NCI-H1417 (cell line): Measurements from ENCODE around the gene ADAMTSL1.
A peak's percentile ranks its signal among the peaks of the same experiment; 100 is the strongest.

Experiments used
- DNase-seq, 3 experiments: peaks; one replicate each; lab custom pipeline; 2025; lab: John Stamatoyannopoulos, UW

ADAMTSL1 gene

DNA sequence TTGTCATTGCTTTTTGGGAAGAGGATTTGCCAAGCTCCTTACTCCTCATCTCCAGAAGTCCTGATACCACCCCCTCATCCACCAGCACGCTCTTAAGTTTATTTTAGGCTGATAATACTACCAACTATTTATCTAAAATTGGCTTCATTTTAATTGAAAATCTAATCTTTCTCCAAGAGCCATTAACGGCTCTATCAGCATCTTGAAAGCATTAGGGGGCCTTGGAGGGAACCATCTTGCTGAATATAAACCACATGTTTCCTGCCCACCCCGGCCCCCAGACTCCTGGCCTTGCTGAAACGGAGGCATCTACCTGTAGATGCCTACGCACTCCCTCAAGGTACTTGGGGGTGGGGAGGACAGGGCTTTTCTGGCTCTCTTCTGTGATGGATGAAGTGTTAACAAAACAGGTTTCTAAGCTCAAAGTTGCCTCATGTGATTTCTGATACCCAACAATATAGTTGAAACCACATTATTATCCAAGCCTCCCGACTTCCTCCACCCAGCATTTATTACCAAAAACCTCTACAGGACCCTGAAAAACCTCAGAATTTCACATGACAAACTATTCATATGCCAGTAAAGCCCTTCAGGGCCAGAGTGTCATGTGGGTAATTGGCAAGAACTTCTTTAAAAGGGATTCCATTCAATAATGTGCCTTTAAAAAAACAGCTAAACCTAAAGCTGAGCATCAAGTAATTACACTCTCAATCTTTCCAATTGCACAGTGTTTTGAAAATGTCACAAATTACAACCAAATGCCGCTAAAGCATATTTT is 462.3 kb downstream of the ADAMTSL1 start:
- no peak for DNase-seq

DNA sequence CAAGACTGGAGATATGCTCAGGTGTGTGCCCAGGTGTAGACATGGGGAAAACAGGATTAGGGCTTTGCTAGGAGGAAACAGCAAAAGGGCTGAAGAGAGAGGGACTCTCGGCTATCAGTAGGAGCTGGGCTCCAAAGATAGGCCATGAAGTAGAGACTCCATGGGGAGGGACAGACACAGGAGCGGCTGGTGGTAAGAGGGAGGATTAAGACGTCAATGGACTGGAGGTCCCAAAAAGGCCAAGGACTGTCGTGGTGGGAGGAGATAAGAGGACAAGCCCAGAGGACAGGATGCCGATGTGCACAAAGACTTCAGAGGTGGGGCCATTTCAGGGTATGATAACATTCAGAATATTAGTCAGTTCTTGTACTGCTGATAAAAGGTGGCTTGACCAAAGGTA is 466.0 kb downstream of the ADAMTSL1 start:
- DNase-seq, result no peak

DNA sequence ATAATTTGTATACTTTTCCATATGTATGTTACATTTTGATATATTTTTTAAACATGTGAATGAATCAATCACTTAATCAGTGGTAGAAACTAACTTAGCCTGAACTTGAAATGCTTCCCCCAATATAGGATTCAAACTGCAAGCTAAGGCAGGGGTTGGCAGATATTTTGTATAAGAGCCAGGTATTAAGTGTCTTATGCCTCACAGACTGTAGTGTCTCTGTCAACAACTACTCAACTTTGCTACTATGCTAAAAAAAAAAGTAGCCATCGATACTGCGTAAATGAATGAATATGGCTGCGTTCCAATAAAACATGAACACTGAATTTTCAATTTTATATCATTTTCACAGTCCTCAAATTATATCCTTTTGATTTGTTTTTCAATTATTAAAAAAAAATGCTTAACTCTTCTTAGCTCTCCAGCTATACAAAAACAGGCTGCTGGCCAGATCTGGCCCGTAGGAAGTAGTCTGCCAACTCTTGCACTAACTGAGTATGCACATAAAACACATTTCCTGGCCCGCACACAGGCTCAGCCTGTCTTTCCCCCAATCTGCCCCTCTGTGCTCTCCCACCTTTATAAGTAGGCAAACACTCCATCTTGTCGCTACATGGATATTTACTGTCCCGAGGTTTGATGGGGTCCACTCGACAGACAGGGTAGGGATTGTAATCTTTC is 467.2 kb downstream of the ADAMTSL1 start:
- no peak for DNase-seq

DNA sequence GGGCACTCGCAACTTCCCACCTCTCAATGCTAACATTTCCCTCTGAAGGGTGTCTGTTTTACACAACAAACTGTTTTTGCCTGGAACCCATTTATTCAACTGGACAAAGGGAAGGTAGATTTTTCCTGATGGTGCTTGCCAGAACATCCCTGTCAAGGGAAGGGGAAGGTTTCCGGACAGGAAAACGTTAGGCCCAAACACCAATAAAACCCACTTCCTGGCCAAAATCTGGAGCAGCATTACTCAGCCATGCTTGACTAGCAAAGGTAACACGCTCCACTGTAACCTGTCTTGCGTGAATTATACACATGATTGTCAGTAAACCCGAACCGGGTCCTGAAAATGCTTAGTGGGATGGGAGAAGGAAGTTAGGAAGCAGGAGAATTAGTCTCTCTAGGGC is 468.8 kb downstream of the ADAMTSL1 start:
- DNase-seq, result no peak

DNA sequence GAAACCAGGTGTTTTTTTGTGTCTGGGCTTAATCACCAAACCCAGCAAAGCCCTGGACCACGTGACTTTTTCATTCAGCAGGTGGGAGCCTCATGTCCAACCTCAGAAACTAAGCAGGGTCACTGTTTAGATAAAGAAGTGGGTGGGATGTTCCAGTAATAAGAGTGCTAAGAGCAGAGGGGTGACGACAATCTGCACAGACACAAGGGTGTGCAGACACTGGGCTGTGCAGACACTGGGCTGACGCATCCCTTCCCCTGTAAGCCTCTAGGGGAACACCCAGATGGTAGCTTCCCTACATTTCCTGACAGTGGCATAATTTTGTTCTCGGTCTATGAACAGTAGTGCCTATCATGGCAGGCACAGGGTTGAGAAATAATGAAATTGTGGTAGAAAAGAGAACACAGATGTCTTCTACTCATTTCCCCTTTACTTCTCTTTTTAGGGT is 474.0 kb downstream of the ADAMTSL1 start:
- DNase-seq, result peak; percentile 72 to 96 (median 83)

DNA sequence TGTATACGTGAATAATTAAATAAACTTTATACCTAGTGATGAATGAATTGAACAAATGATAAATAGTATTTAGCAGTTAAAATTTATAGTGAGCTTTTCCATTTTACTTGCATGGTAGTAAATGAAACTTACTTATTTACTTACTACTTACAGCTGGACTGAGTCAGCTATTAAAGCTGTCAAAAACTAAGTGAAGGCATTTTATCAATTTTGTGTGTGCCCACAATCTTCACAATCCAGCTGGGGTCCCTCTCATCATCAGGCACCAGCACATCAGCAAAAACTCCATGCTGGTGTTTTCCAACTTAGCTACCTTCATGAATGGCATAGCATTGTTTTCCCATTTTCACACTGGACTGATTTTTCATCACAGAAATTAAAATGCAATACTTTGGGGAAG is 478.0 kb downstream of the ADAMTSL1 start:
- DNase-seq, result no peak

DNA sequence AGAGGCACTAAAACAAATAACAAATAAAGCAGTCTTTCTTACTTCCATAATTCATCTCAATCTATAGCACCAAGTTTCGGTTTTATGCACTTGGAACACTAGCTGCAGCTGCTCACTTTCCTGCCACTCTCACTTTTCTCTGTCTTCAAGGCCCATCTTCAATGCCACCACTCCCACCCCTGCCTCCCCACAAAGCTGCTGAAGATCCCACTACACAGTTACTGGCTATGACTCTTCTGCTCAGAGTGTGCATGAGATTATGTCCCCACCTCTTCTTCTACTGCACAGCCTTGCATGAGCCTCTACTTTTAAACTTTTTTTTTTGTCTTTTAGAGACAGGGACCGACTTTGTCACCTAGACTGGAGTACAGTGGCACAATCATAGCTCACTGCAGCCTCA is 481.7 kb downstream of the ADAMTSL1 start:
- no peak for DNase-seq
